Panc1 (cell line): Measurements from ENCODE around the gene ENPP6. TPM values are rescaled to one million over a fixed set of nuclear protein-coding genes. Genes with fewer than 3 reads are reported as not detected.

Experiments
- ATAC-seq: fragments of 200-7000 bp; cut with Tn5 transposase; 2 replicates; pipeline ENCODE4 v1.9.1; 2020; ENCODE audit warnings: mild to moderate bottlenecking, moderate library complexity
- BruUV-seq: library from RNA; stranded (reverse); fragments of 400-500 nt; replicated peaks from 2 replicates; lab custom pipeline; 2021; lab: Mats Ljungman, UMichigan
- CTCF ChIA-PET: fragments of 300-600 bp; sonication (Branson Sonifier 250); formaldehyde crosslinking; loops from one replicate; lab custom pipeline; 2022; ENCODE audit warnings: antibody characterized with exemption; lab: Charles Lee
- POLR2A ChIA-PET: fragments of 300-600 bp; sonication (Branson Sonifier 250); formaldehyde crosslinking; loops from one replicate; lab custom pipeline; 2022; ENCODE audit warnings: antibody characterized with exemption; lab: Charles Lee
- DNase-seq: peaks from one replicate; pipeline ENCODE4 v3.0.0-alpha.2; 2010; ENCODE audit warnings: low read depth, low spot score
- H3K27ac ChIP-seq: 2 replicates; pipeline ENCODE4 v1.5.1; 2011; ENCODE audit warnings: mild to moderate bottlenecking, low read length, inconsistent platforms
- H3K27me3 ChIP-seq: fragments of 200-500 bp; sonication (Bioruptor generic); 2 replicates; pipeline ENCODE4 v1.6.0; 2014; ENCODE audit warnings: low read length, inconsistent platforms; ENCODE audit not compliant: control insufficient read depth, insufficient read depth
- H3K36me3 ChIP-seq: fragments of 200-500 bp; sonication (Bioruptor generic); 2 replicates; pipeline ENCODE4 v1.5.1; 2014; ENCODE audit warnings: inconsistent platforms, mild to moderate bottlenecking, low read length, moderate library complexity; ENCODE audit not compliant: control insufficient read depth, insufficient read depth
- H3K4me1 ChIP-seq: 2 replicates; pipeline ENCODE4 v1.5.1; 2011; ENCODE audit warnings: inconsistent platforms, mild to moderate bottlenecking, low read length, moderate library complexity; ENCODE audit not compliant: control insufficient read depth, insufficient read depth
- H3K4me3 ChIP-seq, 2 experiments: 2 replicates each; pipeline ENCODE4 v1.5.1; 2011 to 2012; ENCODE audit warnings: low read depth in 2 of 2, low read length in 2 of 2, mild to moderate bottlenecking in 2 of 2, inconsistent platforms in 1 of 2, moderate library complexity in 1 of 2
- H3K9me3 ChIP-seq: fragments of 200-500 bp; sonication (Bioruptor generic); 2 replicates; pipeline ENCODE4 v1.5.1; 2014; ENCODE audit warnings: low read depth, mild to moderate bottlenecking, inconsistent platforms, low read length, moderate library complexity; ENCODE audit not compliant: control insufficient read depth, insufficient read depth
- POLR2AphosphoS5 ChIP-seq: IDR thresholded peaks from 2 replicates; pipeline ENCODE4 v1.6.1; 2012; ENCODE audit warnings: mild to moderate bottlenecking, low read depth, low read length, moderate library complexity
- SIN3A ChIP-seq: IDR thresholded peaks from 2 replicates; pipeline ENCODE4 v1.6.1; 2012; ENCODE audit warnings: low read depth, mild to moderate bottlenecking, low read length, moderate library complexity, borderline replicate concordance; ENCODE audit not compliant: insufficient read depth
- TCF7L2 ChIP-seq: IDR thresholded peaks from 2 replicates; pipeline ENCODE4 v1.6.1; 2011; ENCODE audit warnings: mild to moderate bottlenecking, low read depth, low read length, inconsistent platforms
- in situ Hi-C: cut with HindIII; loops from 2 replicates; pipeline ENCODE4 v1.10.0; 2016; ENCODE audit warnings: low sequenced_read_pairs, low pct_unique_long_range_greater_than_20kb
- intact Hi-C: fragments of 100-400 bp; cut with micrococcal nuclease; formaldehyde crosslinking; loops from one replicate; pipeline ENCODE4 v1.10.0; 2022; ENCODE audit not compliant: unreplicated experiment
- total RNA-seq: library from RNA; stranded (reverse); gene quantifications from one replicate; pipeline ENCODE4 v1.2.1, GENCODE V29; 2021; ENCODE audit not compliant: unreplicated experiment
- TF ChIP-seq, protein P1 (sequence below), 2 experiments: IDR thresholded peaks; 2 replicates each; pipeline ENCODE4 v1.6.1; 2011 to 2012; ENCODE audit warnings: low read depth in 2 of 2, control low read depth in 1 of 2, low read length in 1 of 2, mild to moderate bottlenecking in 1 of 2, moderate library complexity in 1 of 2; ENCODE audit not compliant: insufficient read depth in 1 of 2
- TF ChIP-seq, protein P2 (sequence below): fragments of 450-650 bp; IDR thresholded peaks from 2 replicates; pipeline ENCODE4 v1.5.1; 2017; ENCODE audit warnings: mild to moderate bottlenecking

The ENPP6 gene
- total RNA-seq, 1 experiment from 2014 or later: not detected

DNA sequence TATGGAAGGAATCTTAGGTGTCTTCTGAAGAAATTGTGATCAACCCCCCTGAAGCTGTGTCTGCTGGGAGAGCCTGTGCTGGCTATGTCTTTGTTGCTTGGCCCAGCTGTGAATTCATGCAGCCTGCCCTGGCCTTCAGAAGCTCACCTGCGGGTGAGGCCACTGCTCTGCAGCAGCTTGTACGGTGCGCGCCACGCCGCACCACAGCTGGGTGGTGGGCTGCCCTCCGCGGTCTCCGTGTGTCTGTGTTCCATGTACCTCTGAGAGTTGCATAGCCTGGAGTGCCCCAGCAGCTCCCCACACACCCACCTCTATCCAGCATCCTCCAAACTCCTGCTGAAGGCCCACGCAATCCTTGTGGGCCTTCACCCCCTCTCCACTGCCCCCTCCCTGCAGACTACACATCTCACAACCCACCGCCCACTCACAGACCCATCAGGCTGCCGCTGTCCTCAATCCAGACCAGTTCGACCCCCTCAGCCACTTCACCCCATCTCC, 65.6 kb downstream of the ENPP6 start:
- POLR2A ChIA-PET: interaction anchor here (0.6 kb wide), 1 partner anchor 126 kb away, joined by 3 read pairs; no protein-coding TSS in a partner anchor
- CTCF ChIA-PET: no interaction called here
- Histone ChIP-seq H3K4me1 (no peaks in the 10 kb centered on the region), H3K36me3 (no peaks in the 10 kb centered on the region), H3K27ac (no peak overlapping the region), H3K9me3 (no peaks in the 10 kb centered on the region), H3K27me3 (no peaks in the 10 kb centered on the region), H3K4me3 (no peak overlapping the region)
- BruUV-seq: no TSS peak
- intact Hi-C loops (no loop called here), in situ Hi-C loops (no loop called here)
- TF ChIP-seq, protein P1, sequence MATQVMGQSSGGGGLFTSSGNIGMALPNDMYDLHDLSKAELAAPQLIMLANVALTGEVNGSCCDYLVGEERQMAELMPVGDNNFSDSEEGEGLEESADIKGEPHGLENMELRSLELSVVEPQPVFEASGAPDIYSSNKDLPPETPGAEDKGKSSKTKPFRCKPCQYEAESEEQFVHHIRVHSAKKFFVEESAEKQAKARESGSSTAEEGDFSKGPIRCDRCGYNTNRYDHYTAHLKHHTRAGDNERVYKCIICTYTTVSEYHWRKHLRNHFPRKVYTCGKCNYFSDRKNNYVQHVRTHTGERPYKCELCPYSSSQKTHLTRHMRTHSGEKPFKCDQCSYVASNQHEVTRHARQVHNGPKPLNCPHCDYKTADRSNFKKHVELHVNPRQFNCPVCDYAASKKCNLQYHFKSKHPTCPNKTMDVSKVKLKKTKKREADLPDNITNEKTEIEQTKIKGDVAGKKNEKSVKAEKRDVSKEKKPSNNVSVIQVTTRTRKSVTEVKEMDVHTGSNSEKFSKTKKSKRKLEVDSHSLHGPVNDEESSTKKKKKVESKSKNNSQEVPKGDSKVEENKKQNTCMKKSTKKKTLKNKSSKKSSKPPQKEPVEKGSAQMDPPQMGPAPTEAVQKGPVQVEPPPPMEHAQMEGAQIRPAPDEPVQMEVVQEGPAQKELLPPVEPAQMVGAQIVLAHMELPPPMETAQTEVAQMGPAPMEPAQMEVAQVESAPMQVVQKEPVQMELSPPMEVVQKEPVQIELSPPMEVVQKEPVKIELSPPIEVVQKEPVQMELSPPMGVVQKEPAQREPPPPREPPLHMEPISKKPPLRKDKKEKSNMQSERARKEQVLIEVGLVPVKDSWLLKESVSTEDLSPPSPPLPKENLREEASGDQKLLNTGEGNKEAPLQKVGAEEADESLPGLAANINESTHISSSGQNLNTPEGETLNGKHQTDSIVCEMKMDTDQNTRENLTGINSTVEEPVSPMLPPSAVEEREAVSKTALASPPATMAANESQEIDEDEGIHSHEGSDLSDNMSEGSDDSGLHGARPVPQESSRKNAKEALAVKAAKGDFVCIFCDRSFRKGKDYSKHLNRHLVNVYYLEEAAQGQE (IDR thresholded peaks at IDR 0.05; ENCODE audit: insufficient read depth in 1 of 2, low read depth in 2 of 2, low read length in 1 of 2): no peak
- TF ChIP-seq, protein P2, sequence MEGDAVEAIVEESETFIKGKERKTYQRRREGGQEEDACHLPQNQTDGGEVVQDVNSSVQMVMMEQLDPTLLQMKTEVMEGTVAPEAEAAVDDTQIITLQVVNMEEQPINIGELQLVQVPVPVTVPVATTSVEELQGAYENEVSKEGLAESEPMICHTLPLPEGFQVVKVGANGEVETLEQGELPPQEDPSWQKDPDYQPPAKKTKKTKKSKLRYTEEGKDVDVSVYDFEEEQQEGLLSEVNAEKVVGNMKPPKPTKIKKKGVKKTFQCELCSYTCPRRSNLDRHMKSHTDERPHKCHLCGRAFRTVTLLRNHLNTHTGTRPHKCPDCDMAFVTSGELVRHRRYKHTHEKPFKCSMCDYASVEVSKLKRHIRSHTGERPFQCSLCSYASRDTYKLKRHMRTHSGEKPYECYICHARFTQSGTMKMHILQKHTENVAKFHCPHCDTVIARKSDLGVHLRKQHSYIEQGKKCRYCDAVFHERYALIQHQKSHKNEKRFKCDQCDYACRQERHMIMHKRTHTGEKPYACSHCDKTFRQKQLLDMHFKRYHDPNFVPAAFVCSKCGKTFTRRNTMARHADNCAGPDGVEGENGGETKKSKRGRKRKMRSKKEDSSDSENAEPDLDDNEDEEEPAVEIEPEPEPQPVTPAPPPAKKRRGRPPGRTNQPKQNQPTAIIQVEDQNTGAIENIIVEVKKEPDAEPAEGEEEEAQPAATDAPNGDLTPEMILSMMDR: no peak
- TF ChIP-seq TCF7L2 (no peak), SIN3A (no peak), POLR2AphosphoS5 (no peak)
- no peak for DNase-seq
- ATAC-seq: no peak

DNA sequence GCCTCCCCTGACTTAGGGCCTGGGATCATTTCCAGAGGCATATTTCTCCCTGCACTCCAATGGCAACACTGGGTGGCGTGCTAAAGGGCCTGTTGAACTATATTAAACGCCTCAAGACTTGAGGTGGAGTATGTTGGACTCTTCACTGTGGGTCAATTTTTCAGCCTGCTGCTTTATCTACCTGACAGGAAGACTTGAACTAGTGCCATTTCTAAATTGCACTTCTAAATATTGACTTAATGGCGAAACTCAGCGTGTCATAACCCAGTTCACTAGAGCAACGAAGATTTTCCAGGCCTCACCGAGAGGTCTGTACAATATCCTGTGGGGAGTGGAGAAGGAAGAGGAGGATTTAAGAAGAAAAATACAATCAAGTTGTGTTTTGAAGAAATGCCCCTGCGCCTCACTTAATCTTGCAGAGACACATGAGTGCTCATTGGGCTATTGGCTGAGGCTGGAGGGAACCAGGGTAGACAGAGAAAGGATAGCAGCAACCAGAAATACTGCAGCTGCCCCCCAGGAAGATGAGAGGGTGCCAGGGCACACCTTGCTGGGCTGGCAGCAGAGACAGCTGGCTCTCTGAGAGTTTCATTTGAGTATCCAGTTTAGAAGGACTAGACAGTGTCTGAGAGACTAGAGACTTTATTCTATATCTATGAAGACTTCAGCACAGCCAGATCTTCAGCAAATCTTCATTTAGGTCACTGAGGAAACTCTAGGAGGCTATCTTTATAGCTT, 67.4 kb downstream of the ENPP6 start:
- no peak for TF ChIP-seq TCF7L2
- TF ChIP-seq, protein P1 (IDR thresholded peaks at IDR 0.05; ENCODE audit: insufficient read depth in 1 of 2, low read depth in 2 of 2, low read length in 1 of 2): no peak
- no peak for TF ChIP-seq POLR2AphosphoS5

More for the DNA sequence above, 67.4 kb downstream of the ENPP6 start:
- Histone ChIP-seq H3K4me1 (no peaks in the 10 kb centered on the region), H3K27ac (no peak overlapping the region), H3K36me3 (no peaks in the 10 kb centered on the region), H3K27me3 (no peaks in the 10 kb centered on the region), H3K4me3 (no peak overlapping the region), H3K9me3 (no peaks in the 10 kb centered on the region)
- POLR2A ChIA-PET: no interaction called here
- intact Hi-C loops: no loop called here
- in situ Hi-C loops: no loop called here
- CTCF ChIA-PET: interaction anchor here (0.6 kb wide), 1 partner anchor 385 kb away, joined by 9 read pairs; no protein-coding TSS in a partner anchor
- BruUV-seq: no TSS peak
- ATAC-seq (no peak), DNase-seq (no peak)
